AG09319 (cell line): ENCODE data around the gene CHST4.

ENCODE experiments used
- DNase-seq: peaks from one replicate; pipeline ENCODE4 v3.0.0-alpha.2; 2010; ENCODE audit warnings: low read depth; ENCODE audit errors: extremely low read depth
- TF ChIP-seq, protein P1 (sequence below): IDR thresholded peaks from 2 replicates; pipeline ENCODE4 v1.5.1; 2011; ENCODE audit warnings: low read depth, mild to moderate bottlenecking, inconsistent platforms, low read length, moderate library complexity

CHST4 gene

DNA sequence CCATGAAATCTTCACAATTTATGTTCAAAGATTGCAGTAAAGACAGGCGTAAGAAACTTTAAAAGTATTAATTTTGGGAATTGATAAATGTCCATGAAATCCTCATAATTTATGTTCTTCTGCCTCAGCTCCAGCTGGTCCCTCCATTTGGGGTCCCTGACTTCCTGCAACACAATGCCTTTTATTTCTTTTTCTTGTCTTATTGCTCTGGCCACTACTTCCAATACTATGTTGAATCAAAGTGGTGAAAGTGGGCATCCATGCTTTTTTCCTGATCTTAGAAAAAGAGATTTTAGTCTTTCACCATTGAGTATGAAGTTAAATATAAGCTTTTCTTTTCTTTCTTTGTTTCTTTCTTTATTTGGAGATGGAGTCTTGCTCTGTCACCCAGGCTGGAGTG is 36.3 kb downstream of the CHST4 start:
- TF ChIP-seq, protein P1, sequence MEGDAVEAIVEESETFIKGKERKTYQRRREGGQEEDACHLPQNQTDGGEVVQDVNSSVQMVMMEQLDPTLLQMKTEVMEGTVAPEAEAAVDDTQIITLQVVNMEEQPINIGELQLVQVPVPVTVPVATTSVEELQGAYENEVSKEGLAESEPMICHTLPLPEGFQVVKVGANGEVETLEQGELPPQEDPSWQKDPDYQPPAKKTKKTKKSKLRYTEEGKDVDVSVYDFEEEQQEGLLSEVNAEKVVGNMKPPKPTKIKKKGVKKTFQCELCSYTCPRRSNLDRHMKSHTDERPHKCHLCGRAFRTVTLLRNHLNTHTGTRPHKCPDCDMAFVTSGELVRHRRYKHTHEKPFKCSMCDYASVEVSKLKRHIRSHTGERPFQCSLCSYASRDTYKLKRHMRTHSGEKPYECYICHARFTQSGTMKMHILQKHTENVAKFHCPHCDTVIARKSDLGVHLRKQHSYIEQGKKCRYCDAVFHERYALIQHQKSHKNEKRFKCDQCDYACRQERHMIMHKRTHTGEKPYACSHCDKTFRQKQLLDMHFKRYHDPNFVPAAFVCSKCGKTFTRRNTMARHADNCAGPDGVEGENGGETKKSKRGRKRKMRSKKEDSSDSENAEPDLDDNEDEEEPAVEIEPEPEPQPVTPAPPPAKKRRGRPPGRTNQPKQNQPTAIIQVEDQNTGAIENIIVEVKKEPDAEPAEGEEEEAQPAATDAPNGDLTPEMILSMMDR = no peak
- no peak for DNase-seq

DNA sequence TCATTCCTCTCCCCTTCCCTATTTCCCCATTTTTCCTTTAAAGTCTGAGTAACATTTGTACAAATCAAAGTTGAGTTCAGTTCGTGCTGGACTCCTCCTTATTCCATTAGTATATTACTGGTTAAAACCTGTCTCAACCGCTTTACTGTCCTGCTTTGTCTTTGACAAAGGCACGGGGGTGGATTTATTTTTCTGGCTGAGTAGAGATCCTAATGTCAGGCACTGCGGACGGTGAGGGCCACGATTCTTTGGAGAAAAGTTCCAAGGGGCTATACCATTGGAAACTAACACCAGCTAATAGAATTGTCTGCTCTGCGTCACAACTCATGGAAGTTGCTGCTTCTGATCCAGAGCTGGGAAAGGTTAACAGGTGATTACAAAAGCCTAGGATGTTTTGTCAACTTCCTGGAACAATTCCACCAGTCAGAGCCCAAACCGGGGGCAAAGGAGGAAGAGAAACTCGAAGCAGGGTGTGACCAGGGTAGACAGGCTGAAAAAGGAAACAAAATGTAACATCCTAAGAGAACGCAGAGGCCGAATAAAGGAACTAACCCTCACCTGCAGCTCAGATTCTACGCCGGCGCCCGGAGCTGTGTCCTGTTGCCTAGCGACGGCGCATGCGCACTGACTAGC is 38.2 kb downstream of the CHST4 start:
- DNase-seq = no peak
- TF ChIP-seq, protein P1 = no peak

DNA sequence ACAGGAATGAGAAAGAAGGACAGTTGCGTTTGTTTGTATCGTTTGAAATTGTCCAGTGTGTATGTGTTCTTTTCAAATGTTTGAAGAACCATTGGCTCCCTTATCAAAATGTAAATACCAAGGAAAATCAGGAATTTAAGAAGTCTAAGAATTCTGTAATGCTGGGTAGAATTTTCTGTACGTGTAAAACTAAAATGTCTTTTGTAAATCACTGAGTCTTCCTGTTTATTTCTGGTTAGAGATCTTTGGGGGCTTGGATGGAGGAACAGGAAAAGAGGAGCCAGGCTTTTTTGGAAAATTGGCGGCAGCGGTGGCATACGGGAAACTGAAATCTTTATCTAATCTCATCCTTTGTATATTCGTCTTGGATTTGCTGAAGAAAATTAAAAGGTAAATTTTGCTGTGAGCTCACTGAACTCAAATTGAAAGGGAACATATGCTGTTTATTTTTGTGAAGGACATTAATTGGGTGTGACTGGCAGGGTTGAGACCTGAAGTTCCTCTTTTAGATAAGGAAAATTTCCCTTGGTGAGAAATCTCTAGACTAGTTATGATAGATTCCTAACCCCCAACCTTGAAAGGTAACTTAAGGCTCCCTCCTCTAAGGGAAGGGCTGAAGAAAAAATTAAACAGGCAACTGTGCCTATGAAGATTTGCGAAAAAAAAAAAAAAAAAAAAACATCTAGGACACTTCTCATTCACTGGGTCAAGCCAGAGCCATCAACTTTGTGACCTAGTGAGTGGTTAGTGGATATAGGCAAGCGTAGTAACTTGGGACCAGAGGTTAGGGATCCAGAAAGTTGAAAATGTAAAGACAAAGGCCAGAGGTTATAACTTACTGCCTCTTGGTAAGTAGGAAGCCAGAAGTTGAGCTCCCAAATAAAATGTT is 39.8 kb downstream of the CHST4 start:
- TF ChIP-seq, protein P1 = no peak
- DNase-seq = no peak

DNA sequence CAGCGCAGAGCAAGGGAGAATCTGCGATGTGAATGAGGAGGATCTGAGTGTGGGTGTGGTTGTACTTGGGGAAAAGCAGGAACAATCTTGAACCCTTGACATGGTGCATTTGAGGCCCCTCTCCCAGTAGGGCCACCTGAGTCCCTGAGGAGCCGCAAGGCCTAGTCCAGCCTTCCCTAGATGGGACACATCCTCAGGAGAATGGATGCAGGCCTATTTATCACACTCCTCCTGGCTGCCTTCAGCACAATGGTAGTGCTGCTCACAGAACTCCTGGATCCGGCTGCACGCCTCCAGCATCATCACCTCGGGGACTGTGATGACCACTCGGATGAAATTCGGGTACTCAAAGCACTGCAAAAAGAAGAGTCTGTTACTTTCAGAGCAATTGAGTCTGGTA is 41.7 kb downstream of the CHST4 start:
- DNase-seq = no peak
- TF ChIP-seq, protein P1 = no peak

DNA sequence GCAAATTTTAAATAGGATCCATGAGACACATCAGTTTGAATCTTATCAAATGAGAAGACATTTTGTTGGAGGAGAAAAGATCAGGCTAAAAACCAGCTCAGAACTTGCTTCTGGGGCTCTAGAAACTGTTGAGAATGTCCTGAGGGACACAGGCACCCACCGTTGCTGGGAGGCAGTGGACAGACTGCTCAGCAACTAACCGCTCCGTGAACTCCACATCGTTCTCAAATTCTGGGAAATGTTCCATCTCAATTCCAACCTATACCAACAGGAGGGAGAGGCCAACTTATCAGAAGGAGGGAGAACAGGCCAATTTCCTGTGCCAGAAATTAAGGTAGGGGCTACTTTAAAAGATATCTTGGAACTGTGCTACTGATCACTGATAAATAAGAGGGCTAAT is 42.3 kb downstream of the CHST4 start:
- TF ChIP-seq, protein P1 = no peak
- no peak for DNase-seq

DNA sequence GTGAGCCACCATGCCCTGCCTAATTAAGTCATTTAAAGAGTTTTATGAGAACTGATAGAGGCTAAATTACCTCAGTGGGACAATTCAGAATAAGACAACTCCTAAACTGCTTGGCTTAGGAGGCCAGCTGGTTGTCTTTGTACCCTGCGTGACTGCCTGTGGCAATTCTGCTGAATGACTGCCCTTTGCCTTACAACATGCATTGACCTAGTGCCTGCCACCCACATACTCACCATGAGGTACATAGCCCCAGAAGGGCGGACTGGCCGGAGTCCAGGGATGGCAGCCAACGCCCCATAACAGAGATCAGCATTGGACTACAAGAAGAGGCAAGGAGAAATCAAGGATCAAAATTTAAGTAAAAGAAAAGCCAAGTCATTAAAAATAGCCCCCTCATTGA is 43.4 kb downstream of the CHST4 start:
- DNase-seq = no peak
- TF ChIP-seq, protein P1 = no peak

DNA sequence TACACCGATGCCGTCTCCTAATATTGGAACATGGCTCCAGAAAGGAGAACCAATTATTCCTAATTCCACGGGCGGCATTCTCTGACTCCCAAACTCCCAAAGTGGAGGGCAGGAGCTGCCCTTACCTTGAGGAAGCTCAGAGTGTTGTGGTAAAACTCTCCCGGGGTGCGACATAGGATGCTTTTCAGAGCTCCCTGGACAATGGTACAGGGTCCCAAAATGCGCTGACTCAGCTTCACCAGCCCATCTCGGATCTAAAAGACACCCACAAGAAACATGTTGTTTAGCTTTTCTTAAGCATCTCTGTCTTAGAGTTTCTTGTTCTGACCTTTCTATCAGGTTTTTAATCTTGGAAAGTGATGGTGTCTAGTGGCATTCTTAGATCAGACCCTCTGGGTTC is 43.9 kb downstream of the CHST4 start:
- DNase-seq = no peak
- TF ChIP-seq, protein P1 = no peak
